Gastroesophageal sphincter (tissue), 4 donors: Measurements from ENCODE around the gene RNFT1. TPM values are rescaled to one million over a fixed set of nuclear protein-coding genes. Genes with fewer than 3 reads are reported as not detected.
"Not testable (repeated sequence)": the region's sequence is repeated elsewhere in the genome, so short reads cannot be mapped to it uniquely, and the experiment has no call there.

ENCODE experiments used
- ATAC-seq: fragments of 150-250 bp; one replicate; pipeline ENCODE4 v1.9.1; 2016; ENCODE audit warnings: mild to moderate bottlenecking, moderate library complexity
- H3K27ac ChIP-seq, 4 donors: fragments of 200-600 bp; sonication (generic) in 3 of 4; 1 replicate in 3 of 4; 2 replicates in 1 of 4; pipeline ENCODE4 v1.5.1; 2016 to 2019
- H3K27me3 ChIP-seq: fragments of 200-600 bp; sonication (generic); one replicate; pipeline ENCODE4 v1.5.1; 2019
- H3K36me3 ChIP-seq, 2 donors: fragments of 200-600 bp; sonication (generic); one replicate each; pipeline ENCODE4 v1.5.1; 2019; ENCODE audit warnings: control low read depth in 1 of 2
- H3K4me1 ChIP-seq, 3 donors: fragments of 200-600 bp; sonication (generic); 1 replicate in 2 of 3; 2 replicates in 1 of 3; pipeline ENCODE4 v1.5.1; 2016 to 2019; ENCODE audit warnings: control low read depth in 2 of 3
- H3K4me3 ChIP-seq, 2 donors: fragments of 200-600 bp; sonication (generic); one replicate each; pipeline ENCODE4 v1.5.1; 2019; ENCODE audit warnings: mild to moderate bottlenecking in 1 of 2, moderate library complexity in 1 of 2
- H3K9me3 ChIP-seq, 3 donors: fragments of 200-600 bp; sonication (generic); one replicate each; pipeline ENCODE4 v1.5.1; 2017 to 2019; ENCODE audit warnings: control low read depth in 2 of 3
- EP300 ChIP-seq: sonication (generic); formaldehyde crosslinking; IDR thresholded peaks from one replicate; pipeline ENCODE4 v1.6.1; 2017; ENCODE audit warnings: antibody characterized with exemption, mild to moderate bottlenecking
- POLR2A ChIP-seq, 2 donors: fragments of 450-650 bp; IDR thresholded peaks; one replicate each; pipeline ENCODE4 v1.6.1; 2017; ENCODE audit warnings: antibody characterized with exemption in 2 of 2, mild to moderate bottlenecking in 2 of 2, moderate library complexity in 1 of 2
- POLR2AphosphoS5 ChIP-seq: sonication (generic); formaldehyde crosslinking; IDR thresholded peaks from one replicate; pipeline ENCODE4 v1.6.1; 2017; ENCODE audit warnings: antibody characterized with exemption
- WGBS, 2 donors: methylation state at CpG; one replicate each; pipeline ENCODE4 v1.1.5; 2018; ENCODE audit warnings: low coverage in 1 of 2; 5-methylcytosine and 5-hydroxymethylcytosine counted together
- total RNA-seq, 4 donors: library from RNA; depleted of rRNA; stranded (reverse); fragments of >200 nt; gene quantifications; one replicate each; pipeline ENCODE4 v1.1.0, GENCODE V29; 2016
- TF ChIP-seq, protein P1 (sequence below), 4 experiments: fragments of 200-600 bp in 2 of 4; fragments of 450-650 bp in 2 of 4; sonication (generic) in 1 of 4; IDR thresholded peaks; one replicate each; pipeline ENCODE4 v1.5.1; 2017 to 2019; ENCODE audit warnings: antibody characterized with exemption in 4 of 4, mild to moderate bottlenecking in 2 of 4, moderate library complexity in 2 of 4

RNFT1 gene
- total RNA-seq, 4 donors from 2014 or later: 5.6 to 10.6 (median 6.6) TPM

GRCh38 chr17:59950049-59950448, 14.5 kb downstream of the RNFT1 start:
- TF ChIP-seq POLR2AphosphoS5 (no peak), EP300 (no peak), POLR2A (IDR thresholded peaks at IDR 0.05) (no peak)
- TF ChIP-seq, protein P1, sequence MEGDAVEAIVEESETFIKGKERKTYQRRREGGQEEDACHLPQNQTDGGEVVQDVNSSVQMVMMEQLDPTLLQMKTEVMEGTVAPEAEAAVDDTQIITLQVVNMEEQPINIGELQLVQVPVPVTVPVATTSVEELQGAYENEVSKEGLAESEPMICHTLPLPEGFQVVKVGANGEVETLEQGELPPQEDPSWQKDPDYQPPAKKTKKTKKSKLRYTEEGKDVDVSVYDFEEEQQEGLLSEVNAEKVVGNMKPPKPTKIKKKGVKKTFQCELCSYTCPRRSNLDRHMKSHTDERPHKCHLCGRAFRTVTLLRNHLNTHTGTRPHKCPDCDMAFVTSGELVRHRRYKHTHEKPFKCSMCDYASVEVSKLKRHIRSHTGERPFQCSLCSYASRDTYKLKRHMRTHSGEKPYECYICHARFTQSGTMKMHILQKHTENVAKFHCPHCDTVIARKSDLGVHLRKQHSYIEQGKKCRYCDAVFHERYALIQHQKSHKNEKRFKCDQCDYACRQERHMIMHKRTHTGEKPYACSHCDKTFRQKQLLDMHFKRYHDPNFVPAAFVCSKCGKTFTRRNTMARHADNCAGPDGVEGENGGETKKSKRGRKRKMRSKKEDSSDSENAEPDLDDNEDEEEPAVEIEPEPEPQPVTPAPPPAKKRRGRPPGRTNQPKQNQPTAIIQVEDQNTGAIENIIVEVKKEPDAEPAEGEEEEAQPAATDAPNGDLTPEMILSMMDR (IDR thresholded peaks at IDR 0.05): no peak
- ATAC-seq: no peak
- Histone ChIP-seq H3K4me1 (no peaks in the 10 kb centered on the region), H3K27me3 (no peaks in the 10 kb centered on the region), H3K9me3 (no peaks in the 10 kb centered on the region), H3K36me3 (peaks cover 0 to 69% of the 10 kb centered on the region in 2 donors), H3K4me3 (no peak overlapping the region), H3K27ac (no peak overlapping the region)
- WGBS, 2 donors: 80 to 83% methylated on average over 3 of the region's 3 CpGs

GRCh38 chr17:59947310-59947709, 17.2 kb downstream of the RNFT1 start:
- not testable (repeated sequence) for H3K9me3 ChIP-seq, H3K27ac ChIP-seq, H3K4me1 ChIP-seq, ATAC-seq, H3K4me3 ChIP-seq, H3K27me3 ChIP-seq
- 62 to 67% methylated on average over 4 of the region's 4 CpGs for WGBS, 2 donors
- H3K36me3 ChIP-seq: peaks cover 0 to 80% of the 10 kb centered on the region in 2 donors

- H3K27ac ChIP-seq, H3K9me3 ChIP-seq, H3K4me3 ChIP-seq, H3K27me3 ChIP-seq, H3K4me1 ChIP-seq, ATAC-seq: not testable (repeated sequence)
- peaks cover 0 to 88% of the 10 kb centered on the region in 2 donors for H3K36me3 ChIP-seq
- 60 to 88% methylated on average over 1 to 4 of the region's 7 CpGs for WGBS, 2 donors
These were observed 18.1 kb downstream of the RNFT1 start for GRCh38 chr17:59946433-59946832.

DNA sequence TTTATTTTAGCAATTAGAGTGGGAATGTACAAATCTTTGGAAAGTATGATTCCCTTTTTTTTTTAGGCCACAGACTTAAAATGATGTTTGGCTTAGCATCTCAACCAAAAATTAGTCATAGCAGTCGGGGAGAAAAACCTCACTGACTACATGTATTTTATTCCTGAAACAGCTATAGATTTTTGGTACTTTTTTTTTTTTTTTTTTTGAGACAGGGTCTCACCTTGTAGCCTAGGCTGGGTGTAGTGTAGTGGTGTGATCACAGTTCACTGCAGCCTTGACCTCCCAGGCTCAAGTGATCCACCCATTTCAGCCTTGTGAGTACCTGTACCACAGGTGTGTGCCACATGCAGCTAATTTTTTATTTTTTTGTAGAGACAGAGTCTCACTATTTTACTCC, 23.4 kb downstream of the RNFT1 start:
- TF ChIP-seq, protein P1 (IDR thresholded peaks at IDR 0.05): no peak
- TF ChIP-seq POLR2A (IDR thresholded peaks at IDR 0.05): no peak
- TF ChIP-seq EP300: no peak
- TF ChIP-seq POLR2AphosphoS5: no peak
- Histone ChIP-seq H3K4me3 (no peak overlapping the region), H3K36me3 (peaks cover 4 to 97% of the 10 kb centered on the region in 2 donors), H3K27ac (no peak overlapping the region), H3K4me1 (no peaks in the 10 kb centered on the region), H3K27me3 (no peaks in the 10 kb centered on the region), H3K9me3 (no peaks in the 10 kb centered on the region)
- no peak for ATAC-seq
- 64 to 92% methylated on average over 1 of the region's 1 CpG for WGBS, 2 donors

- H3K9me3 ChIP-seq, ATAC-seq, H3K27me3 ChIP-seq, H3K4me1 ChIP-seq, H3K4me3 ChIP-seq, H3K27ac ChIP-seq: not testable (repeated sequence)
- H3K36me3 ChIP-seq: peaks cover 4 to 97% of the 10 kb centered on the region in 2 donors
- 66 to 79% methylated on average over 3 of the region's 3 CpGs for WGBS, 2 donors
These were observed 23.8 kb downstream of the RNFT1 start for GRCh38 chr17:59940697-59941096.

DNA sequence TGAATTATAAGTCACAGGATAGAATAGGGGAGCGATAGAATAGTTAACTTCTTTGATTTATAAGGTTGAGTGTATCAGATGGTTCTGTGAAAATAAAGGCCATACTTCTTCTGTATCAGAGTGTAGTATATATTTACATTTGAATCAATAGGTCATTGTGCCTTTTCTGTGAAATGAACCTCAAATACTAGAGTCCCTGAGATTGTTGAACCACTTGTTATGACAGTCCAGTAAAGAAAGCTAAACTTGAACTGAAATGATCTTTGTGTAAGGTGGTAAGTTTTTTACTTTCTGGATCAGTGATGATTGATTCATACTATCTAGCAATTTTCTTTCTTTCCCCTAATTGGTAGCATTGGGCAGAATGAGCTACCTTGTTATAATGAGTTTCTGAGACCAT, 31.2 kb downstream of the RNFT1 start:
- not testable (repeated sequence) for ATAC-seq, H3K9me3 ChIP-seq, H3K27me3 ChIP-seq, H3K4me3 ChIP-seq, H3K27ac ChIP-seq, H3K4me1 ChIP-seq
- WGBS, 2 donors: 100% methylated on average over 1 of the region's 1 CpG
- peaks cover 20 to 100% of the 10 kb centered on the region in 2 donors for H3K36me3 ChIP-seq

- peaks cover 16 to 100% of the 10 kb centered on the region in 2 donors for H3K36me3 ChIP-seq
- not testable (repeated sequence) for H3K27ac ChIP-seq, H3K27me3 ChIP-seq, H3K4me1 ChIP-seq, H3K9me3 ChIP-seq, H3K4me3 ChIP-seq
- WGBS, 2 donors: 49 to 55% methylated on average over 3 of the region's 3 CpGs
- ATAC-seq: peak; percentile 86
These were observed 33.8 kb downstream of the RNFT1 start for GRCh38 chr17:59930768-59931167.

- peaks cover 16 to 100% of the 10 kb centered on the region in 2 donors for H3K36me3 ChIP-seq
- ATAC-seq, H3K27ac ChIP-seq, H3K4me1 ChIP-seq, H3K4me3 ChIP-seq, H3K9me3 ChIP-seq, H3K27me3 ChIP-seq: not testable (repeated sequence)
- WGBS, 2 donors: 92 to 100% methylated on average over 2 of the region's 2 CpGs
These were observed 34.4 kb downstream of the RNFT1 start for GRCh38 chr17:59930121-59930520.

GRCh38 chr17:59920637-59921036, 43.9 kb downstream of the RNFT1 start:
- WGBS, 2 donors: 79 to 90% methylated on average over 4 to 5 of the region's 5 CpGs
- not testable (repeated sequence) for H3K9me3 ChIP-seq, H3K27me3 ChIP-seq, H3K4me3 ChIP-seq, ATAC-seq, H3K4me1 ChIP-seq, H3K27ac ChIP-seq
- peaks cover 0 to 100% of the 10 kb centered on the region in 2 donors for H3K36me3 ChIP-seq
